PC-9 (cell line): ENCODE data around the gene LSMEM2. TPM values are rescaled to one million over a fixed set of nuclear protein-coding genes. Genes with fewer than 3 reads are reported as not detected.
"Not testable (repeated sequence)": the region's sequence is repeated elsewhere in the genome, so short reads cannot be mapped to it uniquely, and the experiment has no call there.

Experiments
- BruUV-seq: library from RNA; stranded (reverse); fragments of 400-500 nt; replicated peaks from 2 replicates; lab custom pipeline; 2021; lab: Mats Ljungman, UMichigan
- CTCF ChIA-PET: fragments of 300-600 bp; sonication (Branson Sonifier 250); formaldehyde crosslinking; loops from one replicate; lab custom pipeline; 2022; ENCODE audit warnings: antibody characterized with exemption; lab: Charles Lee
- POLR2A ChIA-PET: fragments of 300-600 bp; sonication (Branson Sonifier 250); formaldehyde crosslinking; loops from one replicate; lab custom pipeline; 2022; ENCODE audit warnings: antibody characterized with exemption; ENCODE audit not compliant: unreplicated experiment; lab: Charles Lee
- DNase-seq, 2 experiments: peaks; one replicate each; pipeline versions ENCODE4 v3.0.0 to v3.0.0-alpha.2; 2015 to 2022; ENCODE audit warnings: mixed read lengths in 1 of 2
- H2AFZ ChIP-seq: fragments of 200-600 bp; sonication (generic); 2 replicates; pipeline ENCODE4 v1.8.1; 2017; ENCODE audit warnings: antibody characterized with exemption
- H3F3A ChIP-seq: fragments of 200-600 bp; sonication (generic); 2 replicates; pipeline ENCODE4 v1.8.1; 2017; ENCODE audit warnings: antibody characterized with exemption, mild to moderate bottlenecking, low read depth; ENCODE audit not compliant: insufficient read depth
- H3K27ac ChIP-seq: fragments of 200-600 bp; sonication (generic); 2 replicates; pipeline ENCODE4 v1.6.1; 2016; ENCODE audit warnings: mixed run types
- H3K27me3 ChIP-seq: fragments of 200-600 bp; sonication (generic); 2 replicates; pipeline ENCODE4 v1.6.1; 2016; ENCODE audit warnings: low read depth, mixed run types; ENCODE audit not compliant: insufficient read depth
- H3K36me3 ChIP-seq: fragments of 200-600 bp; sonication (generic); 2 replicates; pipeline ENCODE4 v1.6.1; 2016; ENCODE audit warnings: low read depth, mixed run types
- H3K4me1 ChIP-seq: fragments of 200-600 bp; sonication (generic); replicated peaks from 2 replicates; pipeline ENCODE4 v1.6.1; 2016; ENCODE audit warnings: mixed run types; ENCODE audit not compliant: insufficient read depth
- H3K4me2 ChIP-seq: fragments of 200-600 bp; sonication (generic); 2 replicates; pipeline ENCODE4 v1.6.1; 2017; ENCODE audit warnings: mixed run types
- H3K4me3 ChIP-seq: fragments of 200-600 bp; sonication (generic); 2 replicates; pipeline ENCODE4 v1.6.1; 2016; ENCODE audit warnings: mixed run types
- H3K79me2 ChIP-seq: fragments of 200-600 bp; sonication (generic); 2 replicates; pipeline ENCODE4 v1.6.1; 2017; ENCODE audit warnings: low read depth, mixed run types
- H3K9me2 ChIP-seq: fragments of 200-600 bp; sonication (generic); 2 replicates; pipeline ENCODE4 v1.8.1; 2017; ENCODE audit warnings: mild to moderate bottlenecking; ENCODE audit not compliant: insufficient read depth
- H3K9me3 ChIP-seq: fragments of 200-600 bp; sonication (generic); 2 replicates; pipeline ENCODE4 v1.8.1; 2016; ENCODE audit warnings: low read depth; ENCODE audit not compliant: insufficient read depth
- H4K20me1 ChIP-seq: fragments of 200-600 bp; sonication (generic); 2 replicates; pipeline ENCODE4 v1.8.1; 2017; ENCODE audit not compliant: insufficient read depth
- EZH2 ChIP-seq: fragments of 200-600 bp; sonication (generic); IDR thresholded peaks from 2 replicates; pipeline ENCODE4 v1.8.0; 2017; ENCODE audit warnings: antibody characterized with exemption, low read depth
- intact Hi-C: fragments of 100-400 bp; cut with micrococcal nuclease; formaldehyde crosslinking; loops from one replicate; pipeline ENCODE4 v1.10.0; 2022; ENCODE audit not compliant: unreplicated experiment
- total RNA-seq: library from RNA; stranded (reverse); gene quantifications from 2 replicates; pipeline ENCODE4 v1.2.3, GENCODE V29; 2021
- TF ChIP-seq, protein P1 (sequence below): fragments of 200-600 bp; sonication (generic); conservative IDR thresholded peaks from 2 replicates; pipeline ENCODE4 v1.6.1; 2017; ENCODE audit warnings: mixed run types, antibody characterized with exemption, mild to moderate bottlenecking, moderate library complexity

Gene LSMEM2
- total RNA-seq, 1 experiment from 2014 or later: 0.55 TPM

- ChIA-PET CTCF (interaction anchor here (0.6 to 1.5 kb wide), 4 partner anchors 11 to 343 kb away, joined by 4 to 9 read pairs (median 6); no protein-coding TSS in a partner anchor), POLR2A (interaction anchor here (0.5 to 0.6 kb wide), 2 partner anchors 8 to 28 kb away, joined by 3 read pairs; partner anchors contain the start of genes HYAL3 and NAA80)
These were observed 7.5 kb upstream of the LSMEM2 start for GRCh38 chr3:50271314-50271936.

GRCh38 chr3:50272538-50272910 is 6.4 kb upstream of the LSMEM2 start:
- not testable (repeated sequence) for DNase-seq, H4K20me1 ChIP-seq, H3K27me3 ChIP-seq, H3K4me3 ChIP-seq, H3K4me2 ChIP-seq, H2AFZ ChIP-seq, H3K9me3 ChIP-seq, H3K27ac ChIP-seq, BruUV-seq, H3K9me2 ChIP-seq, H3K36me3 ChIP-seq
- intact Hi-C loops: loop anchor here (5.0 kb wide), 1 partner anchor 150 kb away; no protein-coding TSS in a partner anchor
- peaks cover 44% of the 10 kb centered on the region for H3K4me1 ChIP-seq
- peaks cover 15% of the 10 kb centered on the region for H3K79me2 ChIP-seq
- CTCF ChIA-PET: interaction anchor here (0.7 to 1.5 kb wide), 3 partner anchors 13 to 50 kb away, joined by 3 to 7 read pairs (median 4); partner anchors contain the start of gene HYAL2
- POLR2A ChIA-PET: interaction anchor here (0.7 kb wide), 1 partner anchor 45 kb away, joined by 16 read pairs; no protein-coding TSS in a partner anchor
- peaks cover 29% of the 10 kb centered on the region for H3F3A ChIP-seq

More at GRCh38 chr3:50271314-50271936, 7.5 kb upstream of the LSMEM2 start:
- intact Hi-C loops: loop anchor here (5.0 kb wide), 1 partner anchor 149 kb away; no protein-coding TSS in a partner anchor
- H3K79me2 ChIP-seq: peaks cover 15% of the 10 kb centered on the region
- TF ChIP-seq, protein P1, sequence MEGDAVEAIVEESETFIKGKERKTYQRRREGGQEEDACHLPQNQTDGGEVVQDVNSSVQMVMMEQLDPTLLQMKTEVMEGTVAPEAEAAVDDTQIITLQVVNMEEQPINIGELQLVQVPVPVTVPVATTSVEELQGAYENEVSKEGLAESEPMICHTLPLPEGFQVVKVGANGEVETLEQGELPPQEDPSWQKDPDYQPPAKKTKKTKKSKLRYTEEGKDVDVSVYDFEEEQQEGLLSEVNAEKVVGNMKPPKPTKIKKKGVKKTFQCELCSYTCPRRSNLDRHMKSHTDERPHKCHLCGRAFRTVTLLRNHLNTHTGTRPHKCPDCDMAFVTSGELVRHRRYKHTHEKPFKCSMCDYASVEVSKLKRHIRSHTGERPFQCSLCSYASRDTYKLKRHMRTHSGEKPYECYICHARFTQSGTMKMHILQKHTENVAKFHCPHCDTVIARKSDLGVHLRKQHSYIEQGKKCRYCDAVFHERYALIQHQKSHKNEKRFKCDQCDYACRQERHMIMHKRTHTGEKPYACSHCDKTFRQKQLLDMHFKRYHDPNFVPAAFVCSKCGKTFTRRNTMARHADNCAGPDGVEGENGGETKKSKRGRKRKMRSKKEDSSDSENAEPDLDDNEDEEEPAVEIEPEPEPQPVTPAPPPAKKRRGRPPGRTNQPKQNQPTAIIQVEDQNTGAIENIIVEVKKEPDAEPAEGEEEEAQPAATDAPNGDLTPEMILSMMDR: no peak
- TF ChIP-seq EZH2: no peak
- no peak for DNase-seq
- no peaks in the 10 kb centered on the region for H4K20me1 ChIP-seq
- peaks cover 50% of the 10 kb centered on the region for H3K4me1 ChIP-seq
- H3K4me2 ChIP-seq: peak overlapping the region; percentile 92
- H3K27me3 ChIP-seq: no peaks in the 10 kb centered on the region
- no peak overlapping the region for H3K27ac ChIP-seq
- no peaks in the 10 kb centered on the region for H3K36me3 ChIP-seq
- BruUV-seq: no TSS peak
- H3K9me3 ChIP-seq: no peaks in the 10 kb centered on the region
- no peaks in the 10 kb centered on the region for H3K9me2 ChIP-seq
- no peak overlapping the region for H3K4me3 ChIP-seq
- peaks cover 29% of the 10 kb centered on the region for H3F3A ChIP-seq
- no peak overlapping the region for H2AFZ ChIP-seq

DNA sequence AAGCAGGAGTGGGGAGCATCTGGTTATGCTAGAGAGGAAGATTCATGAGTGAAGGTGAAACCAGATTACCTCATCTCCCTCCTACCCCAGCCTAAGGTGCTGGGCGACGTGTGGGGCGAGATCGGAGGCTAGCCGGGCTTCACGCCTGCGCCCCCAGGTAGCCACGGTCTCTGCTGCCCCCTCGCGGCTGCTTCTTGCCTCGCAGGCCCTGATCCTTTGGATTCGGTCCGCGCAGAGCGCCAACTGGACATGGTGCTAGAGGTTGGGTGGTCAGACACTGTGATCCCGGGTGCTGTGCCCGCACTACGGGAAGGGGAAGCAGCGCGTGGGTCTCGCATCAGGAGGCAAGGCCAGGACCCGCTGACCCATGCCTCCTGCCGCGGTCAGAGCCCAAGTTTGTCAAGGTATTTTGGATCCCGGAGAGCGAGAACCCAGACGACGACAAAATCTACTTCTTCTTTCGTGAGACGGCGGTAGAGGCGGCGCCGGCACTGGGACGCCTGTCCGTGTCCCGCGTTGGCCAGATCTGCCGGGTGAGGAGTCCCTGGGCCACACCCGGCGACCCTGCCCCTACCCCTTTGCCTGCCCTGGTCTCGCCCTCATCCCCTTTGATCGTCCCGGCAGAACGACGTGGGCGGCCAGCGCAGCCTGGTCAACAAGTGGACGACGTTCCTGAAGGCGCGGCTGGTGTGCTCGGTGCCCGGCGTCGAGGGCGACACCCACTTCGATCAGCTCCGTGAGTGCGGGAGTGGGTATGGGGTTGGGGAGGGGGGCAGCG is 5.8 kb upstream of the LSMEM2 start:
- Histone ChIP-seq H3K27me3 (no peaks in the 10 kb centered on the region), H3K4me2 (0 out of 2 replicates have a peak overlapping the region, but pooled peaks have one; percentile 36), H3K9me3 (no peaks in the 10 kb centered on the region), H2AFZ (no peak overlapping the region), H3K27ac (no peak overlapping the region), H4K20me1 (no peaks in the 10 kb centered on the region), H3K9me2 (no peaks in the 10 kb centered on the region), H3K36me3 (no peaks in the 10 kb centered on the region), H3K4me3 (no peak overlapping the region), H3K79me2 (peaks cover 15% of the 10 kb centered on the region), H3K4me1 (peaks cover 44% of the 10 kb centered on the region), H3F3A (peaks cover 29% of the 10 kb centered on the region)
- CTCF ChIA-PET: interaction anchor here (0.7 to 1.2 kb wide), 2 partner anchors 14 to 50 kb away, joined by 3 to 7 read pairs; partner anchors contain the start of gene HYAL2
- no TSS peak for BruUV-seq
- POLR2A ChIA-PET: interaction anchor here (0.6 kb wide), 1 partner anchor 80 kb away, joined by 4 read pairs; no protein-coding TSS in a partner anchor
- DNase-seq: peak; percentile 61 to 85
- intact Hi-C loops: loop anchor here (1.0 to 5.0 kb wide), 4 partner anchors 13 to 151 kb away; no protein-coding TSS in a partner anchor
- TF ChIP-seq EZH2: no peak
- TF ChIP-seq, protein P1: peak; percentile 91
